GM21529 (cell line): ENCODE measurements around the gene FAM83B.
"Not testable (repeated sequence)": the region's sequence is repeated elsewhere in the genome, so short reads cannot be mapped to it uniquely, and the experiment has no call there.

Source experiments
- ATAC-seq: cut with Tn5 transposase; IDR thresholded peaks from one replicate; pipeline ENCODE4 v1.9.1; 2021; ENCODE audit not compliant: unreplicated experiment

Gene FAM83B

DNA sequence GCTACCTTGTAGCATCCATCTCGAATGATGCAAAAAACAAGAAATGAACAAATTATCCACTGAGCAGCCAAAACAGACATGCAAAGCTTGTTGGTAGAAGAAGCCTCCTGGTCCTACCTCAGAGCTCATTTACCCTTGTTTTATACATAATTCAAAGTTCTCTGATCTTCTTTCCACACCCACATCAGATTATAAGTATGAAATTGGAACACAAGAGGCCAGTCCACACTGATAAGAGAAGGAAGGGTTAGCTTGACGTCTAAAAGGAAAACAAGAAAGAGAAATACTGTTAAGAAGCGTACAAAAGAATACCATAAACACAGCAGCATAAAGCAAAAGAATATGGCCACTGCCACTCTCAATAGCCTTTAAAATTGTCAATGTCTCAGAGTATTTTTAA, 49.7 kb downstream of the FAM83B start:
- no peak for ATAC-seq

DNA sequence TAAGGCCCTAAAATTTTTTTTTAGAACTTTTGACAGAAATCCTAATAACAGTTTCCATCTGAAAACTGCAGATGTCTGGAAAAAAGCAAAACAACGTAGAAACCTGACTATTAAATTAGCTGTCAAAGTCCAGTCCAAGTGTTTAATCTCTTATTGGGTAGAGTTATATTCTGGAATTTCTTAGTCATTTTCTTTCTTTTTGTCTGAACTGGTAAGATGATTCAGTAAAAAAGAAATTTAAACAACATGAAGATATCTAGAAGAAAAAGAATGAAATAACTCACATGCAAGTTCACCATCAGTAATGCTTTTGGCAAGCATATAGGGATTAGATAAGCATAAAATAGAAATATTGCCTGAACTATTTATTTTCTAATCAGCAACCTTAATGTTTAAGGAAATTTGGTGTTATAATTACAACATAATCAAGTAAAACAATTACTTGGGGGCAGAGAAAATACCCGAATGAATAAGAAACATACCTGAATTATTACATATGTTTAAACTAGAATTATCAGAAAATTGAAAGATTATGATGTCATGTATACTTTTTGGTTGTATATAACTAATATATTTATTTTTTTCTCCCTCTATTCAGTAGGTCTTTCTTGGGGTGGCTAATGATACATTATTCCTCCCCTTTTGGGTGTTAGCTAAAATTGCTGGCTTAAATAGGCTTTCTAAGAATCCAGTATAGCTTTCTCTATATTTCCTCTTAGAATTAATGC, 51.1 kb downstream of the FAM83B start:
- ATAC-seq: no peak

DNA sequence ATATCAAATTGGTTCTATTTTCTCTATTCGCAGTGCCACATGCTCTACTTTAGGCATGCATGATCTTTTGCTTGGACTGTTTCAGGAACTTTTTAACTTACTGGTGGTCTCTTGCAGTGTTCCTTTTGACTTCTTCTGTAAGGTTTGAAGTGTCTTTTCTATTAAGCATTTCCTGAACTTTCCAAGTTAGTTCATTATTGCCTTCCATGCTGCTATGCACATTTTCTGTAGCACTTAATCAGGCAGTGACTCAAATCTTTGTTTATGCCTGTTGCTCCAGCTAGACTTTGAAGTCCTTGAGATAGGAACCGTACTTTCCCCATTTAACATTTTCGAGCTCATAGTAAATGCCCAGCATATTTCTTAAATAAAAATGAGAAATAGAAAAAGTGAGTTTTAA, 52.2 kb downstream of the FAM83B start:
- ATAC-seq: no peak

DNA sequence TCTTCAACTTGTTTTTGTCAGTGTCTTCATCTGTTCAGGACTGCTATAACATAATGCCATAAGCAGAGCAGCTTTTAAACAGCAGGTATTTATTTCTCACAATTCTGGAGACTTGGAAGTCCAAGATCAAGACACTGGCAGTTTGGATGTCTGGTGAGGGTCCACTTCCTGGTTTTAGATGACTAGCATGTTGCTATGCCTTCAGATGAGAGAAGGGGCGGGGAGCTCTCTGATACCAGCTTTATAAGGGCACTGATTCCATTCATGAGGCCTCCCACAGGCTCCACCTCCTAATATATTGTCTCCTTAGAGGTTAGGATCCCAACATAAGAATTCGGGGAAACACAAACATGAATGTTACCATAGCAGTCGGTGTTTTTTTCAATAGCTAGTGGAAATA, 52.9 kb downstream of the FAM83B start:
- ATAC-seq: no peak

DNA sequence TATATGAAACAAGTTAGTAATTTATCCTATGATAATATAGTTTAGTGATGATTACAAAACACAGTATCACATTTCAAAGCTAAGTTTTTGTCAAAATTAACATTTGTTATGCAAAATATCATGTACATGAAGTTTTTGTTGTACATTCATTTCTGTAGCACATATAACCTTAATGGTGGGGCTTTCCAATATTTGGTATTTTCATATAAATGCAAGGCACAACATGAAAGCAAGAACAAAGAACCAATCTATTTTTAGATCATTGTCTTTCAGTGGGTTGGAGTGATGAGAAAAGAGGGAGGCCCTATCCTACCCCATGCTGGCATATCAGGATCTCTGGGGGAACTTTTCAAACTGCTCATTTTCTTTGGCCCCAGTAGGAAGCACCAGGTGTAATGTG, 53.4 kb downstream of the FAM83B start:
- no peak for ATAC-seq

DNA sequence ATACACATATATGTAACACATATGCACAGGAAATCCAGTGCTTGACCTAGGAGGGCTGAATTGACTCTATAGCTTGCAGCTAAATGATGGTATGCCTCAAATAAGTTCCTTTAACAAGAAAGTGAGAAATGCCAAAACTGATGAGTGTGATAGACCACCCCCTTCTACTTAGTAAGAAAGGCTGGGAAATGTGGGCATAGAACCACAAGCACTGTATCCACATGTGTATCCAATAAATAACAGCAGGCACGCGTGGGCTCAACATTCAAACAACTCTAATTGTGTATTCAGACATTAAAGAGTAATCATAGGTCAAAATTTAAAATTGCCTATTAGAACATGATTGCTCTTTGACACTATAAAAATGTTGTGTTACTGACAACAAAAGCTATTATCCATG, 54.1 kb downstream of the FAM83B start:
- no peak for ATAC-seq

DNA sequence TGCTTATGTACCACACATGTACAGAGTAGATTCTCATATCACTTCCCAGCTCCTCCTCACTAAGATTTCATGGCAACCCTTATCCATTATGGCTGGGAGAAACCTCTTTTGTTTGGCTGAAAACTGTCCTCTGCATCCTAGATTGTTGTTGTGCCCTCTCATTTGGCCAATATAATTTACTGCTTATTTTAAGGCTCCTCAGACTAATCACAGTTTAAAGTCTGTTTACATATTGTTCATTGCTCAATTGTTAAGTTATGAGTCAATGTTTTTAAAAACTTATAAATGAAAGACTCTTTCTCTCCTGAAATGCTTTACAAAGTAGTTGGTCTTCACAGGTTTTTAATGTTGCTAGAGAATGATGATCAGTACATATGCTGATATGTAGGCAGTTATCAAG, 57.3 kb downstream of the FAM83B start:
- no peak for ATAC-seq

DNA sequence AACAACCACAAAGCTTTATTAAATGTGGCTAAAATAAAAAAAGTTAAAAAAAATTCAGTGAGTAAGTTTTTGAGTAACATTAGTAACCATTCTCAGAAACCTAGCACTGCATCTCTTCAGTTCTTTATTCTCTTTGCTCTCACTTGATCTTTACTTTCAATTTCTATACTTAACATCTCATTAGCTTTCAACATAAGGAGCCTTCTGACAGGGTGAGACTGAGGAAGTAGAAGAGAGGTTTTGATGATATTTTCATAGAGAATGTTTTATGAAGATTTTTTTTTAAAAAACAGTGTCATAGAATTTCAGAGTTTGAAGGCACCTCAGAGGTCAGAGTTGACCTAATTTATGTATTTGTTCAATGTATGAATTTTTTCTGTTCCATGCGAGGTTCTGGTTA, 60.8 kb downstream of the FAM83B start:
- ATAC-seq: no peak

DNA sequence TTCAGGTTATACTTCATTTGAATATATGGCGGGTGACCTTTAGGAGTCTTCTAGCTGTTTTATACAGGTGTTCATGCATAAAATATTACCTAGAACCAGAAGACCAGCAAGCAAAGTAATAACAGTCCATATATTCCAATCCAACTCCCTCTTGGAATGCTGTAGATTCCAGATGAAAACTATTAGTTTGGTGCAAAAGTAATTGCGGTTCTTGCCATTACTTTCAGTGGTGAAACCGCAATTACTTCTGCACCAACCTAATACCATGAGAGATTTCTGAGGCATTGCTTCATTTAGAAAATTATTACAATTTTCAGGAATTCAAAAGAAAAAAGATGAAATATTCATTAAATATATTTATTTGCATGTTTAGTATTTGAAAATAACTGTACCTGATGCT, 62.6 kb downstream of the FAM83B start:
- no peak for ATAC-seq

DNA sequence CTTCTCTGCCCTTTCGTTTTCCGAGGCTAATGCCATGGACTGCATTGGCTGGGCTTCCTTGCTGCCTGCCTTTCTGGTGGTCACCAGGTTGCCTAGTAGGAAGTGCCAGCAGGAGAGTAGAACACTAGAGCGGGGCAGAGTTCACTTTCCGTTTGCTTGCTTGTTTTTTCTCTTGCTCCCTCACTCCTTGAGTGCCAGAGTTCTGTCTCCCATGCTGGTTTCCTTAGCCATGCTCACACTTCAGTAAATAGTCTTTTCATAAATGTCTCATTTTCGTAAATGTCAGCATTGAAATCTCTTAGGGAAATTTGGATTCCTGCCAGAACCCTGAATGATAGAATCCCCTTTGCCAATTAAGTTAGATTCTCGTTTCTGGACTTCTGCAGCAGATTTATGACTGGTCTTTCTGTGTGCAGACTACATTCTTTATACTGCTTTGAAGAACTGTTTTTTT, 63.9 kb downstream of the FAM83B start:
- no peak for ATAC-seq

DNA sequence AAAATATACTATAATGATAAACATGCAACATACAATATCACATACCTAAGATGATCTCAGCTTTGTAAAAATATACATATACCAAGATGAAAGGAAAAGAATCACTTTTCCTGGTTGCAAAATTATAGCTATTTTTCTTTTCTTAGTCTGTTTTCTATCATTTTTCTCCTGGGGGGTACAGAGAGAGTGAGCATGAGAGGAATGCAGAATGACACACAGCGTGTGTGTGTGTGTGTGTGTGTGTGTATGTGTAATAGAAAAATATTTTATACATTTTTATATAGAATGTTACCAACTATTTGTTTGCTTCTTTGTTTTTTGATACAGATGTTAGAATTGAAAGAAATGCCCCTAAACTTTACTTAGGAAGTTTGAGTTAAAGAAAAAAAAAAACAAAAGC, 64.3 kb downstream of the FAM83B start:
- ATAC-seq: no peak

DNA sequence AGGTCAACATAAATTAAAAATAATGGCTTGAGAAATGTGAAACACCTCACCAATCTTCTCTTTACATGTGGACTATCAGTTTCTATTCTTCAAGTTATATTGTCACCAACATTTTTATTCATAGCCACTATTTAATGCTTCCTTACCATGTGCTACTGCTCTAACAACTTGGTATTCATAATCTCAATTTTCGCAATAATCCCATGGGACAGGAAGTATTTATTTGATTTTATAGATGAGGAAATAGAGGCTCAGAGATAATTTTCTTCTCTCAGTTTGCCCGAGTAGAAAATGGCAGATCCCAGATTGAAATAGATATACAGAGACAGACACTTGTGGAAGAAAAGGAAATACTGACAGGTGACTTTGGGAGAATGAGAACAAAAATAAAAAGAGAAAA, 66.6 kb downstream of the FAM83B start:
- no peak for ATAC-seq

DNA sequence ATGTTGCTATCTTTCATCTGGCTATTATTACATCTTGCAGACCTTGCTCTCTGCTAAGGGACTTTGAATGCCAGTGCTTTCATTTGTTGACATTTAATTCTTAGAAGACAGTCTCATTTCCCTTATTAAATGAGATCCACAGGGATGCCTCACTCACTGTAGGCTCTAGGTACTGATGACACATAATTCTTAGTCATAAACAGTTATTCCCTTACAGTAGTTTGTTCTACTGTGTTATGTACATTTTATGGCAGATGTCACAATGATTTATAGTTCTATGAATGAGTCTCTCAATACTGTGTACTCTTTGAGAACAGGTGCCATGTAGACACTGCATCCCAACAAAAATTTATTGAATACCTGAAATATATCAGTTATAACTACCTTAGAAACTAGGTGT, 70.3 kb downstream of the FAM83B start:
- ATAC-seq: no peak

DNA sequence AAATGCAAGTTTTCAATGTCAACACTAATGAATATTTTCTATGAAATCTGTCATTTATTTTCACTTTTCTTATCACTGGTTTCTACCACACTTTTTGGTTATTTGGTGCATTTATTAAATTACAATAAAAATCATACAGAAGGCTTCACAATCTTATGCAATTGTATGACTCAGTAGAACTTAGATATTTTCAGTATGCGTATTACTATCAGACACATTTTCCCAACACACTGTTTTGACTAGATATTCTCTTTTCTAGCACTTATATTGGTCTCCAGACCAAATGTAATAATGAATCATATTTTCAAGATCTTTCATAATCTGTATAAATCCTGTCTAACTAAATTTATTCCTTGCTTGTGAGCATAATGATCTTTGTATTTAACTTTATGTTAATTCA, 74.1 kb downstream of the FAM83B start:
- ATAC-seq: no peak

DNA sequence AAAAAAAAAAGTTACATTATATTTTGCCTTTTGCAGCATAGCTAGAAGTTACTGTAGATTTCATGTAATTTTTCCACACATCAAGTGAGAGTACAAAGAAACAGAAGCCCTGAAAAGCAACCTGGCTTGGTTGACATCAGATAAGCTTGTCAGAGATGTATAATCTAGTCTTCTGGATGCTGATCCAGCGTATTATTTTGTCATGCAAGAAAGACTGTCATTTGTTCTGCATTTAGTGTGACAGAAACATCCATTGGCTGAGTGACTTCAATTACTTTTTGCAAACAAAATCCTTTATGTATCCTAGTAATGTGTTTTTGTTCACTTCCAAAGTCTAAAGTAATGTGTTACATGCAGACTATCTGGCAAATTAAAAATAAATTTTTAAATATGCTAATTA, 75.3 kb downstream of the FAM83B start:
- ATAC-seq: no peak

DNA sequence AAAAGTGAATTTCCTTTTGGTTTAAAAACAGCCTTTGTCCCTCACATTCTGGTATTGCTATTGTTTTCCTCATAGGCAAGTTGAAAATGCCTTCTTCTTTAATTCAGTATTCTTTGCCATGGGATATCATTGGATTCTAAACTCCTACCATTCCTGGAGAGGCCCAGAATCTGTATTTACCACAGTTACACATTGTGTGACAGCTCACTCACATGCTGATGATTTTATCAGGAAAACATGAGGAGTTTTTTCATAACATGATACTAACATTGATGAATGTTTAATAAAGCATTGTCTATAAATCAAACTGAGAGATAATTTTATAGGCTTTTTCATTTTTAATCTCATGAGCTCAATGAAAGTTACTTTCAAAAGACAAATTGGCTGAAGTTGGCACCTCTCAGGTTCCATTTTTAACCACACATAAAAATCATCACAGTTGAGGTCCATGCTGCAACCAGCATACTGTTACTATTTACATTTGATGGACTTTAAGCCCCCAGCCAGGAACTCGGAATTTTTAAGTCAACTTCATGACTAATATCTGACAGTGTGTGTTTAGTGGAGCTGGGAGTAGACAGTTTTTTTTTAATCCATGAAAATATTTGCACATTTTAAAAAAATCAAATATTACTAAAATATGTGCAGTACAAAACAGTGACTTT, 82.8 kb downstream of the FAM83B start:
- no peak for ATAC-seq

DNA sequence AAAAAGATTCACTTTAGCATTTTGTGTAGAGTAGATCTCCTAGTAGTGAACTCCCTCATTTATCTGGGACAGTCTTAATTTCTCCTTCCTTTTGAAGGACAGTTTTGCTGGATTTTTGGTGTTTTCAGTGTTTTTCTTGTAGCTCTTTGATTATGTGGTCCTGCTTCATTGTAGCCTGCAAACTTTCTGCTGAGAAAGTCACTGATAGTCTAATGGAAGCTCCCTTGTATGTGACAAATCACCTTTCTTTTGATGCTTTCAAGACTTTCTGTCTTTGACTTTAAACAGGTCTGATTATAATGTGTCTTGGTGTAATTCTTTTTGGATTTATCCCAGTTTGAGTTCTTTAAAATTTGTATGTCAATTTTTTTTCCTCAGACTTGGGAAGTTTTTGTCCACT, 86.1 kb downstream of the FAM83B start:
- ATAC-seq: no peak

DNA sequence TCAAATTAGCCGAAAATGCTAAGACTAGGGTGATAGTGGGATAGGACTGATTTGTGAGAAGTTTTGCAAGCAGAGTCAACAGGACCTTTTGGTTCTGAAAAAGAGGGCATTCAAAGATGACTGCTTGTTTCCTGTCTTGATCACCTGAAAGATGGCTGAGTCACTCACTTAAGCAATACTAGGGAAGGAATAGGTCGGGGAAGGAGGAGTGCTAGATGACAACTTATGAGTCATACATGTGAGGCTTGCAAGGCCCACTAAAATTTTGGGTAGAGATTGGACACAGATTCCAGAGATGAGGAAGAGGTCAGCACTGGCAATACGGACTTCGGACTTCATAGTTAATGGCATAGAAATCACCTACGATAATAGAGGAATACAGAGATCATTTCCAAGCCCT, 89.2 kb downstream of the FAM83B start:
- ATAC-seq: no peak

DNA sequence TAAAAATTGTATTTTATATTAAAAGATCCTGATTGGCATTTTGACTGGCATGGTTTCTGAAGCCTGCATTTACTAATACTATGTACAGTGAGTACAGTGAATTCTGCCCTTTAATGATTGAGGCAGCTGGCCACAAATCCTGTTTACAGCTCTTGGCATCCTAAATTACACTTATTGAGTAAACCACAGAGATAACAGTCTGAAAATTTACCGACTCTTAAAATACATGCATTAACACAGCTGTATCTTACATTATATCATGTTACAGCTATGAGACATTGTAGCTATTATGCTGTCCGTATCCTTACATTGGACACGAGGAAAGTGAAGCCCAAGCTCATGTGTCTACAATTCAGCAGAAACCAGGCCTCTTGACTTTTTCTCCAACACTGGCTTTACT, 90.8 kb downstream of the FAM83B start:
- no peak for ATAC-seq

DNA sequence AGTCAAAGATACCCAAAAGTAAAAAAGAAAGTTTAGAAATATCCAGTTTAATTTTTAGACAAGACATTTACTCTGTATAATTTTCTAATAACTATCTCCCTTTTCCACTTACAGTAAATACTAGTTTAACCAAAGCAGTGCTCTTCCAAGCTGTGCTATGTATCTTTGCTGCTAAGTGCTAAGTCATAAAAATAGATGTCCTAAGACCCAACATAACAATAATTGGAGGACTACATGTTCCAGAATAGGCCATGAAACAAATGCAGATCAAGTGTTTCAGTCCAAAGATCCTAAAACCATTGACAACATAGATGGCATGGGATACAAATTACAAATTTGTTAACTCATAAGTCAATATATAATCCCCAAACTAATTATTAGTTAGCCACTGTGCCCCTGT, 111.1 kb downstream of the FAM83B start:
- no peak for ATAC-seq

DNA sequence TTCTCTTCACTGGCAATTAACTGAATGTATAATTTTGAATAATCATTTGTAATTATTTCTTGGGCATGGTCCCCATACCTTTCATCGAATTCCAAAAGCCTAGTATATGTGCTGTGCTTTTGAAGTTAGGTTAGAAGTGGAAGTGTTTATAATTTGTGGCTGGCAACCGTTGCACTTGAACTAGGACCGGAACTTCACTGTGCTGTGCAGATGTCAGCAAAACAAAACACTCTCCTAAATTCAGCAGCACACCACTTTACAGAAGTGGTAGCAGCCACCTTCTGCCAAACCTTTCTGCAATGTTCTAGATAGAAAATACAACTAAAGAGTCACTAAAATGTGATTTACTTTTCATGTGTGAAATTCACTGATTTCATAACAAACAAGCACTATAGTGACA, 111.9 kb downstream of the FAM83B start:
- ATAC-seq: no peak

DNA sequence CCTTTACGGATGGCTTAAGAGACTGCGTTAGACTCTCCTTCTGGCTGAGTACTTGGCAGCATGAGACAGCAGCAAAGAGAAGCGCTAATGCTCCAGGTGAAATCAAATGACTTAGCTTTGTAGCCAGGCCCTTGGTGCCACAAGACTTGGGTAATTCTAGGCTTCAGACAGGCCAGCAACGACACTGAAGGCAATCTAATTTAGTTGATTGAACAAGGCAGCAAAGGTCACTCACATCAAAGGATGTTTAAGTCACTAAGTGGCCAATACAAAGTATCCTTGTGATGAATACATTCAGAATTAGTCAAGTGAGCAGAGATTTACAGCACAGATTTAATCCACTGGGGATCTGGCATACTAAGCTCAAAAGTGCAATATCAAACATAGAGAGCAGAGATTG, 113.2 kb downstream of the FAM83B start:
- ATAC-seq: no peak

DNA sequence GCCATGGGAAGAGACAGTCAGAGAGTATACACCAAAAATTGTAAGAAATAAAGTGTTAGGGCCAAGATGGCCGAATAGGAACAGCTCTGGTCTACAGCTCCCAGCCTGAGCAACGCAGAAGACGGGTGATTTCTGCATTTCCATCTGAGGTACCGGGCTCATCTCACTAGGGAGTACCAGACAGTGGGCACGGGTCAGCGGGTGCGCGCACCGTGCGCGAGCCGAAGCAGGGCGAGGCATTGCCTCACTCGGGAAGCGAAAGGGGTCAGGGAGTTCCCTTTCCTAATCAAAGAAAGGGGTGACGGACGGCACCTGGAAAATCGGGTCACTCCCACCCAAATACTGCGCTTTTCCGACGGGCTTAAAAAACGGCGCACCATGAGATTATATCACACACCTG, 114.8 kb downstream of the FAM83B start:
- not testable (repeated sequence) for ATAC-seq
